ENCODE results near the gene HSD17B1. TPM values are rescaled to one million over a fixed set of nuclear protein-coding genes. Genes with fewer than 3 reads are reported as not detected.

HSD17B1 gene
- total RNA-seq, 1 experiment from 2014 or later: 1.0 TPM

DNA sequence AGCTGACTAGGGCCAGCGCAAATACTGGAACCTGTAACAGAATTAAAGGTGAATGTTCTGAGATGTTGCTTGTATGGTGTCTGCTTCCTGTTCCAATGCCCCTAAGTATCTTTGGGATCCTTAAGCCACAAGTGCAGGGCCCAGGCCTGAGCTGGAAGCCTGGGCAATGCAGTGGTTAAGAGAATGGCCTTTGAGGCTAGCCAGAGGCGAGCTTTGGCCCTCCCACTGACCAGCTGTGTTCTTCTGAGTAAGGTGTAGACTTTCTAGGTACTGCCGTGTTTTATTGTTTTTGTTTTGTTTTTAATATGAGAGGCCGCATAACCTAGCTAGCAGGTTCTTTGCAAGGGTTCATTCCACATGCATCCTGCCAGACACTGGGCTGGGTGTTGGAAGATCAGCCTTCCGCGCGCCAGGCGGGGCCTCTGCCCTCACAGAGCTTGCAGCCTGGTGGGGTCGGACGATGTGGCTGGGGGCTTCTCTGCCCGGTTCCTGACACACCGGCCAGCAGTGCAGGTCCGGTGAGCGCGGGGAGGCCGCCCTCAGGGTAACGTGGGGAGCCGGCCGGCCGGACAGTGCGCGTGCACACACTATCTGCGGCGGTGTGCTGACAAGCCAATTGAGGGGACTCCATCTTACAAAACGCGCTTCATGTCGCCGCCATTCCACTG is 13.6 kb downstream of the HSD17B1 start:
- intact Hi-C loops (cut with micrococcal nuclease; ENCODE audit: unreplicated experiment): no loop called here
- no peaks in the 10 kb centered on the region for H3K9me3 Mint-ChIP-seq (ENCODE audit: low read depth, unreplicated experiment)
- CTCF ChIA-PET: interaction anchor here (1.1 to 1.3 kb wide), 3 partner anchors 9 to 18 kb away, joined by 3 to 4 read pairs (median 4); partner anchors contain the start of gene PSMC3IP
- H3K4me3 Mint-ChIP-seq (ENCODE audit: low read depth, unreplicated experiment): peak overlapping the region; percentile 85
- no peak for DNase-seq
- peaks cover 90% of the 10 kb centered on the region for H3K36me3 Mint-ChIP-seq (ENCODE audit: insufficient read depth, unreplicated experiment)
- no TSS peak for BruUV-seq (replicated peaks)
- H3K27me3 Mint-ChIP-seq (ENCODE audit: unreplicated experiment): no peaks in the 10 kb centered on the region
- H3K27ac Mint-ChIP-seq (ENCODE audit: unreplicated experiment): peak overlapping the region; percentile 47
- TF ChIP-seq, protein P1, sequence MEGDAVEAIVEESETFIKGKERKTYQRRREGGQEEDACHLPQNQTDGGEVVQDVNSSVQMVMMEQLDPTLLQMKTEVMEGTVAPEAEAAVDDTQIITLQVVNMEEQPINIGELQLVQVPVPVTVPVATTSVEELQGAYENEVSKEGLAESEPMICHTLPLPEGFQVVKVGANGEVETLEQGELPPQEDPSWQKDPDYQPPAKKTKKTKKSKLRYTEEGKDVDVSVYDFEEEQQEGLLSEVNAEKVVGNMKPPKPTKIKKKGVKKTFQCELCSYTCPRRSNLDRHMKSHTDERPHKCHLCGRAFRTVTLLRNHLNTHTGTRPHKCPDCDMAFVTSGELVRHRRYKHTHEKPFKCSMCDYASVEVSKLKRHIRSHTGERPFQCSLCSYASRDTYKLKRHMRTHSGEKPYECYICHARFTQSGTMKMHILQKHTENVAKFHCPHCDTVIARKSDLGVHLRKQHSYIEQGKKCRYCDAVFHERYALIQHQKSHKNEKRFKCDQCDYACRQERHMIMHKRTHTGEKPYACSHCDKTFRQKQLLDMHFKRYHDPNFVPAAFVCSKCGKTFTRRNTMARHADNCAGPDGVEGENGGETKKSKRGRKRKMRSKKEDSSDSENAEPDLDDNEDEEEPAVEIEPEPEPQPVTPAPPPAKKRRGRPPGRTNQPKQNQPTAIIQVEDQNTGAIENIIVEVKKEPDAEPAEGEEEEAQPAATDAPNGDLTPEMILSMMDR (IDR thresholded peaks at IDR 0.05; ENCODE audit: unreplicated experiment): no peak
- H3K4me1 Mint-ChIP-seq (ENCODE audit: low read depth, unreplicated experiment): peaks cover 34% of the 10 kb centered on the region

DNA sequence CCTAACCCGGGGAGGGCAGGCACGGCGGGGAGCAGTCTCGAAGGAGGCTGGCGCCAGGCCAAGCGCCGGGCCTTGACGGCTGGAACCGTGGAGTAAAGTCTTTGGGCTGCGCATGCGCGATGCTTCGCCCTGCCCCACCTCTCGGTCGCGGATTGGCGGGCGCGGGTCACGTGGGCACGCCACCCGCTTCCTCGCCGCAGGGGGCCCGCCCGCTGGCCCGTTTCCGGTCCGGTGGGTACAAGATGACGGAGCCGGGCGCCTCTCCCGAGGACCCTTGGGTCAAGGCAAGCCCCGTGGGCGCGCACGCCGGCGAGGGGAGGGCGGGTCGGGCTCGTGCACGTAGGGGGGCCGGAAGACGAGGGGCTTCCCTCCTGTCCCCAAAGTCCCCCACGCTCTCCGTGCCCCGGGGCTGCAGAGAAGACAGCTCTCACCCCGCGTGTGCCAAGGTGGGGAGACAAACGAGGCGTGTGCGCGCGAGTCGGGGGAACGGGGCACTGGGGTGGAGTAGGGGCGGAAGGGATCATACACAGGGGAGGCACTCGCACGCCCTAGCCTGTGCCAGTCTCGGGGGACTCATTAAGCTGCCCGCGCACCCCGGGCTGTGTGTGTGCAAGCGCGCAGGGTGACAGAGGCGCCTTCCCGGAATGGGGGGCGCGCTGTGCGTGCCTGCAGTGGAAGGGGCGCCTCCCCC is 14.3 kb downstream of the HSD17B1 start, which contains the start of gene MLX:
Gene MLX (plus strand): TSS at position 218 of the 691 bp plus-strand sequence. CDS start 25 bp downstream, at position 243.
- CTCF ChIA-PET: interaction anchor here (0.8 to 1.3 kb wide), 7 partner anchors 9 to 206 kb away, joined by 3 to 9 read pairs (median 3); partner anchors contain the start of genes PSMC3IP, RETREG3 and VPS25
- TF ChIP-seq, protein P1 (IDR thresholded peaks at IDR 0.05; ENCODE audit: unreplicated experiment): no peak
- Mint-ChIP-seq H3K9me3 (ENCODE audit: low read depth, unreplicated experiment) (no peaks in the 10 kb centered on the region), H3K4me3 (ENCODE audit: low read depth, unreplicated experiment) (peak within 1 kb of the TSS; percentile 85), H3K4me1 (ENCODE audit: low read depth, unreplicated experiment) (peaks cover 34% of the 10 kb centered on the region), H3K36me3 (ENCODE audit: insufficient read depth, unreplicated experiment) (peaks cover 90% of the 10 kb centered on the region), H3K27me3 (ENCODE audit: unreplicated experiment) (no peaks in the 10 kb centered on the region), H3K27ac (ENCODE audit: unreplicated experiment) (peak within 1 kb of the TSS; percentile 47)
- peak; percentile 98 for DNase-seq
- intact Hi-C loops (cut with micrococcal nuclease; ENCODE audit: unreplicated experiment): no loop called here
- BruUV-seq (replicated peaks): TSS peak; percentile 0

DNA sequence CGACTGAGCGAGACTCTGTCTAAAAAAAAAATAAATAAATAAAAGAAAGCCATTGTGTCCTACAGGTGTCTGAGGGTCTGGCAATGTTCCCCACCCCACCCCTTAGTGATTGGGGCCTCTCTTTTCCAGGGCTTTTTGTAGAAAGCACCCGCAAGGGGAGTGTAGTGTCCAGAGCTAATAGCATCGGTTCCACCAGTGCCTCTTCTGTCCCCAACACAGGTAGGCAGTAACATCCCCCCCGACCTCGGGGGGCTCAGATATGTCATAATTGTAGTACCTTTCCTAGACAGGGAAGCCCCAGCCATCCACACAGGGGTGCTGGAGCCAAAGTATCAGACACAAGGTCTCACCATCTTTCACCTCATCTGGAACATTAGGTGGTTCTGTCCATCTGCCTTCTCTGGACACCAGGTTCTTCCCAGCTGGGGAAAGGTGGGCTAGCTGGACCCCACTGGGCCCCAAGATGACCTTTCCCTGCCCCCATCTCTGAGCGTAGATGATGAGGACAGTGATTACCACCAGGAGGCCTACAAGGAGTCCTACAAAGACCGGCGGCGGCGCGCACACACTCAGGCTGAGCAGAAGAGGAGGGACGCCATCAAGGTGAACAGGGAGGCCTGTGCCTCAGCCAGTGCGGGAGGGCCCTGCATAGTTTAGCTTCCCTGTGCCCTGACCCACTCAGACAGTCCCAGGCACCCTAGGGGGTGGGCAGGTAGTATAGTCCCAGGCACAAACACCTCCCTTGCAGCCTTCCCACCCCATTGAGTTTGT is 15.8 kb downstream of the HSD17B1 start:
- intact Hi-C loops (cut with micrococcal nuclease; ENCODE audit: unreplicated experiment): no loop called here
- TF ChIP-seq, protein P1 (IDR thresholded peaks at IDR 0.05; ENCODE audit: unreplicated experiment): no peak
- peaks cover 88% of the 10 kb centered on the region for H3K36me3 Mint-ChIP-seq (ENCODE audit: insufficient read depth, unreplicated experiment)
- peaks cover 33% of the 10 kb centered on the region for H3K4me1 Mint-ChIP-seq (ENCODE audit: low read depth, unreplicated experiment)
- CTCF ChIA-PET: no interaction called here
- peak overlapping the region; percentile 25 for H3K27ac Mint-ChIP-seq (ENCODE audit: unreplicated experiment)
- BruUV-seq (replicated peaks): no TSS peak
- no peaks in the 10 kb centered on the region for H3K27me3 Mint-ChIP-seq (ENCODE audit: unreplicated experiment)
- DNase-seq: no peak
- H3K9me3 Mint-ChIP-seq (ENCODE audit: low read depth, unreplicated experiment): no peaks in the 10 kb centered on the region
- no peak overlapping the region for H3K4me3 Mint-ChIP-seq (ENCODE audit: low read depth, unreplicated experiment)

DNA sequence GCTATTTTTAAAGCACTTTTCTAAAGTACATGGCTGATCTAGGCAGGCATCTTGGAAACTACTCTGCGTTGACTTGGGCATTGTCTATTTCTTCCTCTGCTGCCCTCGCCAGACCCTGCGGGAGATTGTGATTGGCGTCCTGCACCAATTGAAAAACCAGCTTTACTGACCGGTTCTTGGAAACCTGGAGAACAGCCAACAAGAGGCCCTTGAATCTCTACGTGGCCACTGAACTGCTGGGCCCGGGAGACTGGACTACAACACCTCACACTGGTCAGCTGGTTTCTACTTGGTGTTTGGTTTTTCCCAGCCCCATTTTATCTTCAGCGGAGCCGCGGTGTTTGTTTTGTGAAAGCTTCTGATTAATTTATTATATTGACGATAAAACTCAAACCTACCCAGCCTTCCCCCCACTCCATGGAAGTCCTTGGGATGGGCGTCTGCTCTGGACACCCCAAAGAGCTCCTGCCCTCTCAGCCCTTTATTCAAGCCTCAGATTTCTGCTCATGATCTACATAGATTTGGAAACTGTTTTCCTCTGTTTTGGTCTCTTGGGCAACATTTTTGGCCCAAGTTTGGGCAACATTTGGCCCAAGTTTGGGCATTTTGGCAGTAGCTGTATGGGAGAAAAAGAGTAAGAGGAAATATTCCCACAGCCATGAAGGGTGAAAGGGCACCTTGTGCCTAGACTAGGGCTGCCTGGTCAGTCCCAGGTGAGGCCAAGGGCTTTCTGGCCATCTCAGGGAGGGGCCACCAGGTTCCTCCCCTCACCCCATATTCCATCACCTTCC is 18.9 kb downstream of the HSD17B1 start:
- Mint-ChIP-seq H3K4me1 (ENCODE audit: low read depth, unreplicated experiment) (peaks cover 34% of the 10 kb centered on the region), H3K36me3 (ENCODE audit: insufficient read depth, unreplicated experiment) (peaks cover 88% of the 10 kb centered on the region)
- BruUV-seq (replicated peaks): TSS peak; percentile 9

More for the DNA sequence above, 18.9 kb downstream of the HSD17B1 start:
- intact Hi-C loops (cut with micrococcal nuclease; ENCODE audit: unreplicated experiment): no loop called here
- Mint-ChIP-seq H3K27ac (ENCODE audit: unreplicated experiment) (no peak overlapping the region), H3K4me3 (ENCODE audit: low read depth, unreplicated experiment) (no peak overlapping the region), H3K9me3 (ENCODE audit: low read depth, unreplicated experiment) (no peaks in the 10 kb centered on the region), H3K27me3 (ENCODE audit: unreplicated experiment) (no peaks in the 10 kb centered on the region)
- TF ChIP-seq, protein P1 (IDR thresholded peaks at IDR 0.05; ENCODE audit: unreplicated experiment): no peak
- no peak for DNase-seq
- CTCF ChIA-PET: no interaction called here
